ENCODE results near the gene MRPL49. TPM values are rescaled to one million over a fixed set of nuclear protein-coding genes. Genes with fewer than 3 reads are reported as not detected.
A peak's percentile ranks its signal among the peaks of the same experiment; 100 is the strongest.

Gene MRPL49
- 10 to 100 TPM; 58.6 to 62.2 (median 59.5) TPM for polyA plus RNA-seq (ENCODE audit: insufficient read length in 3 of 3)

DNA sequence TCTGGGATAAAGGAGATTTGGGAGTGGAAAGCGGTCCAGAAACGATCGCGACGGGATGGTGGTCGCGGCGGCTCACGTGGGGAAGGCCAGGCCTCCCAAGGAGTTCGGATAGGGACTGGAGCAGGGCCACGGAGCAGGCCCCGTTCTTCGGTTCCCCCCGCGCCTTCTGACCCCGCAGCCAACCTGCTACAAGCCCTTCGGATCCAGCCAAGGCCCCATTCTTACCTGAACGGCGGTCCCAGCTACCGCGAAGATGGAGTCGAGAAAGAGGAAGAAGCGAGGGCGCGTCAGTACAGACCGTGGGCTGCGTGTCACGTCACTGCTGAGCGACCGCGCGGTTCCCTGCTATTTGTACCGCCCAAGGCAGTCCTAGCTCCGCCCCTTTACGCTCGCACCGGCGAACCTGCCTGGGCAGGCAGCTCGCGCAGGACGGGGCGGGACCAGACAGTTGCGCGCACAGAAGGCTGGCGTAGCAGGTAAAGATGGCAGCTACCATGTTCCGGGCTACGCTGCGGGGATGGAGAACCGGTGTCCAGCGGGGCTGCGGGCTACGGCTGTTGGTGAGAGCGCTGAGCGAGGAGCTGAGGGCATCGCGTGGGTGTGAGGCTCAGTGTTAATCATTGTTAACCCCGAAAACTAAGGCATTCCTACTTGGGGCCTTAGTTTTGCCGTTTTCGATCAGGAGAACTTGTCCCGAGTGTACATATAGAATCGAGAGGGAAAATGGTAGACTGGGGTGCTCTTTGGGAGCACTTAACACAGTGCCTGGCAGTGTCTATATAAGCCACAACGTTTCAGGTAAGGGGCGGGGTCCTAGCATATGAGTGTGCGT, at the start of gene MRPL49, which contains the start of gene FAU:
Gene MRPL49 (plus strand): TSS at position 457 of the 832 bp plus-strand sequence. CDS start 26 bp downstream, at position 483.
Gene FAU (minus strand): TSS at position 270 of the 832 bp plus-strand sequence. CDS start 321 bp downstream, outside the sequence.
- DNase-seq (ENCODE audit: low read depth in 3 of 3, low spot score in 2 of 3): peak; percentile 92 to 98 (median 93)

DNA sequence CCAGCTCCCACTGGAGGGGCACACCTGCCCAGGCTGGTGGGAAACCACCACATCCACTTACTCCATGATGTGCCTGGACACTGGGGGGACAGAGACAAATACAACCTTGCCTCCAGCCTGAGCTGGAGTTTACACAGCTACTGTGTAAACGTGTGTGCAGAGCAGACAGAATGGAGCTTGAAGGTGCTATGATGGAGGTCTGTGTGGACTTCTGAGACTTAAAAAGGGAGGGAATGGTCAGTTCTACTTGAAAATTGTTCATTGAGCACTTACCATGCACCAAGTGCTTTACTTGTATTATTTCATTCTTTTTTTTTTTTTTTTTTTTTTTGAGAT, 49.5 kb upstream of the MRPL49 start:
- no peak for DNase-seq (ENCODE audit: low read depth in 3 of 3, low spot score in 2 of 3)

DNA sequence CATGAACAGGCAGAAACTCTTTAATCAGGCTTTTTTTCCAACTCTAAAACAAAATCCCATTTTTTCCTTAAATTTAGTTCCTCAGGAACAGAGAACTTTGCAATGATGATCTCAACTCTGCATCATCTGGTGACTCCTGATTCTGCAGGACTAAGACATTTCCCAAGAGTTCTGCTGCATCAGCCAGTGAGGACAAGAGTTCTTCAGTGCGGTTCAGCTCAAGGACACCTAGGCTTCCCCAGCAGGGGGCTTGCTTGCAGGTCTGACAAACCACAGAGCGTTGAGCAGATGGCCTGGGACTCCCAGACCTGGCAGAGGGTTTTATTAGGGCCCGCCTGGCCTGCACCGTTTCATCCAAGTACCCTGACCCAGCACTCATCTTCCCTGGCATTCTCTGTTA, 44.7 kb upstream of the MRPL49 start:
- no peak for DNase-seq (ENCODE audit: low read depth in 3 of 3, low spot score in 2 of 3)

DNA sequence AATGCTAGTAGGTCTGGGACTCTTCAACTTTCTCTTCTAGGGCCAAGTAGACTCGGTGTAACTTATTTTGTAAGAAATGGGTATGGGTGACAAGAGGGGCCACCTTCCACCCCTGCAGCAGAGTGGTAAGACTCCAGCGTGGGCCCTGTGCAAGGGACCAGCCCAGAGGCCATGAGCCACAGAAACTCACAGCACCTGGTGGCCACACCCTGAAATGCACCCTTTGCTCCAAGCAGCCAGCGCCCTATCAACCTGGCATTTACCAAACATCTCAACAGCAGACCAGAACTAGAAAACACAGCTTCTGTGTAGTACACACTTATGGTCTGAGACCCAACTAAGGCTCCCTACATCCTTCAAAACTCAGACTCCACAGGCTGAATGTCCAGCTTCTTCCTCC, 44.0 kb upstream of the MRPL49 start:
- no peak for DNase-seq (ENCODE audit: low read depth in 3 of 3, low spot score in 2 of 3)

DNA sequence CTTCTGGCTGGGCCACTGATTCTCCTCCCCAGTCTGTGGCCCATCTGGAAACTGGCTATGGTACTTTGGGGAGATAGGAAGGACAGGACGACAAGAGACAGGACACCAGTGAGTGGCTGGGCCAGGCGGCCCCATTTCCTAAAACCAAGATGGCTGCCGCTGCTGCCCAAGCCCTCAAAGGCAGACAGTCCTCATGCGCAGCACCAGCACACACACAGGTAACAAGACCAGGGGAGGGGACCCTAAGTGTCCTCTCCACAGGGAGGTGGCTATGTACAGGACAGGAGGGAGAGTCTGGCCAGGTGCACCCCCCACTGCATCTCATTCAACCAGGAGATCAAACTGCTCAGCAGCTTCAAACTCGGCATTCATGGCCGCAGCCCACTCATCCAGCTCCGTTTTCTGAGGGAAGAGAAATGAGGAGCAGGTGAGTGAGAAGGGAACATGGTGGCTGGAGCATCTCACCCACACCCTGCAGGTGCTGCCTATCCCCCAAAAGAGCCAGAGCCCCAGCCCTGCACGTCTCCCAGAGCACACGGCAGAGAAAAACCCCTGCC, 43.3 kb upstream of the MRPL49 start:
- DNase-seq (ENCODE audit: low read depth in 3 of 3, low spot score in 2 of 3): no peak

DNA sequence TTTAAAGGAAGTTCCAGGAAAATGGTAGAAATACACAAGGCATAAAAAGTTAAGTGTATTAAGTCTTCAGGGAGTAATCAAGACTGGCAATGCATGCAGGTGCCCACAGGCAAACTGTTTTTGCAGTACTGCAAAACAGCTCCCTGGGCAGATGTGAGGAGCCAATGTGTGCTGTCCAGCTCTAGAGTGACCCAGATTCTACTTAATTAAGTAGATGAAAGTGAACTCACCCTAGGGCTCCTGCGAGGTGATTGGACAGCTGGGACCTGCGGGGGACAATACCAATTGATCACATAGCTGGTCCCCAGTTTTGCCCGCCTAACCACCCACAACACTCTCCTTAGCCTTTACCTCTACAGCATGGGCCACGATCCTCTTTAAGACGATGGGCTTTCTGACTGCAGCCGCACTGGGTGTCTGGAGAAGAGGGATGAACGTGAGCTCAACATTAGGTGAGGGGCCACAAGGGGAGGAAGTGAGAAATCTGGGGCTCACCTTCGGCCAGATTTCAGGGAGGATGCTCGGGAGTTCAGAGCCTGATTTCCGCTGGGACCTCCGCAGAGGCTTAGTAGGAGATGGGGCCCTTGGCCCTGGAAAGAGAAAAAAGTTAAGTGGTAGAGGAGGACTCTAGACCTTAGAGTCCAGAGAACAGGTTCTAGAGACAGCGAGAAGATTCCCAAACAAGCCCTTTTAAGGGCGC, 38.8 kb upstream of the MRPL49 start:
- no peak for DNase-seq (ENCODE audit: low read depth in 3 of 3, low spot score in 2 of 3)

DNA sequence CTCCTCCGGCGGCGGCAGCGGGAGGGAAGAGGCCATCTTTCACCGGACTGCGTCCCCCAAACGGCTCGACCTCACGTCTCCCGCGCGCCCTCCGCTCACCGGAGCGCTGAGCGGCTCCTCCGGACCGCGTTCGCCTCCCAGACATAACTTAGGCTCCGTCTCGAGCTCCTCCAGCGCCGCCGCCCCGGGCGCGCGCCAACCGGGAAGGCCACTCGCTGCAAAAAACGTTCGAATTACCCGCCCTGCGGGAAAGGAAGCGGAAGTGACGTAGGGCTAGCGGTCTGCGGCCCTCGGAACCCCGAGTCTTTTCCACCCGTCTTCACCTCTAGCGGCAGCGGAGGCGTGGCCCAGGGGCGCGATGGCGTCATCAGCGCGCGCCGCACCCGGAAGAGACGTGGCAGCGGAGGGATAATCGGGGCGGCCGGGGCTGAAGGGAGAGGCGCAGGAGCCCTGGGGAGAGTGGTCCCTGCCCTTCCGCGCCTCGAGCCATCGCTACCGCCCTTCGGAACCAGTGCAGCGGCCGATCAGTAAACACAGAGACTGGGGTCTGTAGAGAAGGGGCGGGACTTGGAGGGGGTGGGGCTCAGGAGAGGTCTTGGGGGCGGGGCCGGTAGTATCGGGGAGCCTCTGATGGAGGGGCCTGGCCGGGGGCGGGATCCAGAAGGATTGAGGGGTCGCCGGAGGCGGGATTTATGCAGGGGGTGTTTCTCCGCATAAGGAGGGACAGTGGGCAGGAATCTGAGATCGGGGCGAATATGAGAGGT, 38.1 kb upstream of the MRPL49 start, which contains the start of the genes CDCA5 and ZFPL1:
Gene CDCA5 (minus strand): TSS at position 207 of the 764 bp plus-strand sequence. CDS start 62 bp downstream, at position 145.
Gene ZFPL1 (plus strand): TSS at position 389 of the 764 bp plus-strand sequence. CDS start 477 bp downstream, outside the sequence.
- DNase-seq (ENCODE audit: low read depth in 3 of 3, low spot score in 2 of 3): peak; percentile 80 to 89 (median 87)

DNA sequence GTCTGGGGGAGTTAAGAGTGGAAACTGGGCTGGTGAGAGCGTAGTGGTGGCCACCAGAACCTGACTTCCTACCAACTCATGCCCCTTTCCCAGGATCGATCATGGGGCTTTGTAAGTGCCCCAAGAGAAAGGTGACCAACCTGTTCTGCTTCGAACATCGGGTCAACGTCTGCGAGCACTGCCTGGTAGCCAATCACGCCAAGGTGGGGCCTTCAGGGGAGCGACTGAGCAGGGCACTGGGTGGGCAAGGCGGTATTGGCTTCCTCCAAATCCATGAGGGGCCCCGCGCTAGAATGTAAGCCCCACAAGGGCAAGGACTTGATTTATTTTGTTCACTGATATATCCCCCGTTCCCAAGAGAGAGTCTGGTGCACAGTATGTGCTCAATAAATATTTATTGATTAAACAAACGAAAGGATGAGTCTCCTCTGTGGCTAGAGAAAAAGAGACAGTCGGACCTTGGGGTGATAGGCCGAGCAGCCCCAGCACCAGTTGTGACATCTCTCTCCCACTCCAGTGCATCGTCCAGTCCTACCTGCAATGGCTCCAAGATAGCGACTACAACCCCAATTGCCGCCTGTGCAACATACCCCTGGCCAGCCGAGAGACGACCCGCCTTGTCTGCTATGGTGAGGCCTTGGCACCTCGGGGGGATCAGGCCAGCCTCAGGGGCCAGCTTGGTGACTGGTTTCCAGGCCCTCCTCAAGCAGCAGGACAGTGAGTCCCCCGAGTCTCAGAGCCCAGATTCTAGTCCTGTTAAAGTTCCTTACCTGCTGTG, 37.3 kb upstream of the MRPL49 start:
- no peak for DNase-seq (ENCODE audit: low read depth in 3 of 3, low spot score in 2 of 3)

DNA sequence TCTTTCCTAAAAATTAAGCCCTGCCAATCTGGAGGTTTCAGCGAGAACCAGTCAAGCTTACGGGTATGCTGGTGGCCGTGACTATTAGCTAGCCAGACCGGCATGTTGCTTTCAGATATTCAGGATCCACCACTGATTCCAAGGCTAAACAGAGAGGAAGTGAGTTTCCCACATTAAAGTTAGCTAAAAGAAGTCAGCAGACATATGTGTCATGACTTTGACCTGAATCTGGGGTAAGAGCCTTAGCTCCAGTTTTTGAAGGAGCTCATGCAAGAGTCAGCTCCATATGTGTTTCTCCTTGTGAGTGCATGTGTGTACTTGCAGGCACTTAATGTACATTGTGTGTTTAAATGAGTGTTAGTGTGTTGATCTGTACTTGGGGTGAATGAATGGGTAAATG, 36.7 kb upstream of the MRPL49 start:
- DNase-seq (ENCODE audit: low read depth in 3 of 3, low spot score in 2 of 3): no peak

DNA sequence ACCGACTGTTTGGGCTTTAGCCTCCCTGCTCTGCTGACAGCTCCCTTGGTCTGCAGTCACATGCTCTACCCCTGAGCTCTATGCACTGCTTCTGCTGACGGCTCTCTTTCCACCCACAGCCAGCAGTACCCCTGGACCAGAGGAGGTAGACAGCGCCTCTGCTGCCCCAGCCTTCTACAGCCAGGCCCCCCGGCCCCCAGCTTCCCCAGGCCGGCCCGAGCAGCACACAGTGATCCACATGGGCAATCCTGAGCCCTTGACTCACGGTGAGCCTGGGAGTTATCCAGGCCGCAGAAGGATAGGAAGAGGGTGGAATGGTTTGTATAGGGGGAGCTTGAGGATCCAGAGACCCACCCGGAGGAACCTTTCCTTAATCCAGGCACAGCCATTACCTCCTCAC, 35.3 kb upstream of the MRPL49 start:
- DNase-seq (ENCODE audit: low read depth in 3 of 3, low spot score in 2 of 3): no peak

DNA sequence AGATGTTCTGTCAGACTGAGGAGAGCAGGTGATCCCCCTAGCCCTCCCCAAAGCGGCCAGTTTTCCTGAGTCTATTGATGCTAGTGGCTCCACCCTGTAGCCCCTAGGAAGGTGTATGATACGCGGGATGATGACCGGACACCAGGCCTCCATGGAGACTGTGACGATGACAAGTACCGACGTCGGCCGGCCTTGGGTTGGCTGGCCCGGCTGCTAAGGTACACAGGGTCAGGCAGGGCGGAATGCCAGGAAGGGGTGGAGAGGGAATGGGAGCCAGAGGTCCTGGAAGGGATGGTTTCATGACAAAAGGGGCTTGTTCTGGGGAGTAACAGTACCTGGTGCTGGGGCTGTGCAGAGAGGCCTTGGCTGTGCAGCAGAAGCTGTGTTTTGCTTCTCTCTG, 34.9 kb upstream of the MRPL49 start:
- no peak for DNase-seq (ENCODE audit: low read depth in 3 of 3, low spot score in 2 of 3)

DNA sequence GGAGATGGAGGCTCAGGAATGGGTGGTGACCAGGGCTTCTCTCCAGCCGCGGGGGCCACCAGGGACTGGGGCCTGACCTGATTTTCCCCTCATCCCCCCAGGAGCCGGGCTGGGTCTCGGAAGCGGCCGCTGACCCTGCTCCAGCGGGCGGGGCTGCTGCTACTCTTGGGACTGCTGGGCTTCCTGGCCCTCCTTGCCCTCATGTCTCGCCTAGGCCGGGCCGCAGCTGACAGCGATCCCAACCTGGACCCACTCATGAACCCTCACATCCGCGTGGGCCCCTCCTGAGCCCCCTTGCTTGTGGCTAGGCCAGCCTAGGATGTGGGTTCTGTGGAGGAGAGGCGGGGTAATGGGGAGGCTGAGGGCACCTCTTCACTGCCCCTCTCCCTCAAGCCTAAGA, 34.3 kb upstream of the MRPL49 start:
- DNase-seq (ENCODE audit: low read depth in 3 of 3, low spot score in 2 of 3): no peak

DNA sequence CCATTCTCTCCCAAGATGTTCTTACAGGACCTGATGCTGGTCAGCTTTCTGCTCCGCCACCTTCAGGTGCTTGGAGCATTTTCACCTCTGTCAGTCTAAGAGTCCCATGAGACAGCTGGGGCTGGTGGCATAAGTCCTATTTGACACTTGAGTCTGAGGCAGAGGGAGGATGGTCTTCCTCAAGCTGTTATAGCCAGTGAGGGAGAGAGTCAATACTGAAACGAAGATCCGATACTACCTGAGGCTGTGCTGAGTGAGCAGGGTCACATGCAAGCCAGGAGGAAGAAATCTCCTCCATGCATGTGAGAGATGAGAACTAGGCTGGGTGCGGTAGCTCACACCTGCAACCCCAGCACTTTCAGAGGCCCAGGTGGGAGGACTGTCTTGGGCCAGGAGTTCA, 32.5 kb upstream of the MRPL49 start:
- DNase-seq (ENCODE audit: low read depth in 3 of 3, low spot score in 2 of 3): no peak

DNA sequence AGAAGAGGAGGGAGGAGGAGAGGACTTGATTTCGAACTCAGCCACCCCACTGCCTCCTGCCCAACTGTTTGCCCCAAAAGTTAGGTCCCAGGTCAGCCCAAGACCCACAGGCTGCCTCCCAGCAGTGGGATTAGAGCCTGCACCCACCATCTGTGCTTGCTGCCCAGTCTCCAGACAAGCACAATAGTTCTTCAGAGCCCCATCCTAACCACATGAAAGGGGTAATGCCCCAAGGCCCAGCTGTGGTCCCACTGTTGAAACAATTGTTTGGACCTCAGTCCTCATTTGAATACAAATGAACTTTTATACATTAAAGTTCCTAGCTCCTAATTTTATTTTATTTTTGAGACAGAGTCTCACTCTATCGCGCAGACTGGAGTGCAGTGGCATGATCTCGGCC, 31.5 kb upstream of the MRPL49 start:
- no peak for DNase-seq (ENCODE audit: low read depth in 3 of 3, low spot score in 2 of 3)

DNA sequence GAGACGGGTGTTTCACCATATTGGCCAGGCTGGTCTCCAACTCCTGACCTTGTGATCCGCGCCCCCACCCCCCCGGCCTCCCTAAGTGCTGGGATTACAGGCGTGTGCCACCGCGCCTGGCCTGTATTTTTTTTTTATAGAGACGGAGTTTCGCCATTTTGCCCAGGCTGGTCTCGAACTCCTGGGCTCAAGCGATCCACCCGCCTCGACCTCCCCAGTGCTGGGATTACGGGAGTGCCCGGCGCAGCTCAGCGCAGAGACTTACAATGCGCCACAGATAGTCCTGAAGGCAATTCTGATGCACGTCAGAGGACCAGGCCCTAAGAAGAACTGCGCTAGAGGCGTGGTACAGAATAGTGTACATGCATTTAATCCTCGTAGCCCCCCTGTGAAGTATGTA, 26.7 kb upstream of the MRPL49 start:
- no peak for DNase-seq (ENCODE audit: low read depth in 3 of 3, low spot score in 2 of 3)

DNA sequence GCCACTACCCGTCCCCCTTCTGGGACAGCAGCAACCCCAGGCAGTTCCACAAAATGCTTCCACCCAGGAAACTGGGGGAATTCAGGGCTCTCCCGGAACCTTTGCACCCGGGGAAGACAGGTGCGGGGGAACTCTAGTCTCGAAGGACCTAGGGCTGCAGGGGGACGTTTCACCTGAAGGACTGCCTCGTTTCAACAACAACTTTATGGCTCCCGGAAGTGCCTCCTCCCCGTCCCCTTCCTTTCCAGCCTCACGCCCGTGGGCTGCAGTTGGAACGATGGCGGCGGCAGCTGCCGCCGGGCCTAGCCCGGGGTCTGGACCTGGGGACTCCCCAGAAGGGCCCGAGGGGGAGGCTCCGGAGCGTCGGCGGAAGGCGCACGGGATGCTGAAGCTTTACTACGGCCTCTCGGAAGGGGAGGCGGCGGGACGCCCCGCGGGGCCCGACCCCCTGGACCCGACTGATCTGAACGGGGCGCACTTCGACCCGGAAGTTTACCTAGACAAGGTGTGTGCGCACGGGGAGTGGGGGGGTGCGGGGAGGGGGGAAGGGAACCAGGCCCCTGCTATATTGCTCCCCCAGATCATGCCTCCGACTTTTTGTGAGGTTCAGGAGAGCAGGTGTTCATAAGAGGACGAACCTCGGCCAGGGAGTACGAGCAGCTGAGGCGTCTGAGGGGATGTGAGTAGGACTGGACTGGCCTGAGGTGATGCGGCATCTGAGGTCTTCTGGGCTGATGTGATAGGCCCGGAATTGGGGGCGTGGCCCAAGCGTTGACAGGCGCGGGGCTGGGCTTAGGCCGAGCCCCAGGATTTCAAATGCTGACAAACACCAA, 25.9 kb upstream of the MRPL49 start, which contains the start of gene VPS51:
Gene VPS51 (plus strand): TSS at position 241 of the 833 bp plus-strand sequence. CDS start 37 bp downstream, at position 278.
- peak; percentile 84 for DNase-seq (ENCODE audit: low read depth in 3 of 3, low spot score in 2 of 3)

DNA sequence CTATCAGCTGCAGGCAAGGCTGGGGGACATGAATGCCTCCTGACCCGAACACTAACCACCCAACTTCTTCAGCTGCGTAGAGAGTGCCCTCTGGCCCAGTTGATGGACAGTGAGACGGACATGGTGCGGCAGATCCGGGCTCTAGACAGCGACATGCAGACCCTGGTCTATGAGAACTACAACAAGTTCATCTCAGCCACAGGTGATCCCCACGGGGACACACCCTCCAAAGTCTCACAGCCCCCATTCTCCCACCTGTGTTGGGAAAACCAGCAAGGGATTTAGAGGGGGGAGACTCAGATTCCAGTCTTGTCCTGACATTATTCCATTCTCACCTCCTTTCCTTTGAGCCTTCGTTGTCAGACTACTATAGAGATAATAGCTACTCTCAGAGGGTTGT, 25.2 kb upstream of the MRPL49 start:
- DNase-seq (ENCODE audit: low read depth in 3 of 3, low spot score in 2 of 3): no peak

DNA sequence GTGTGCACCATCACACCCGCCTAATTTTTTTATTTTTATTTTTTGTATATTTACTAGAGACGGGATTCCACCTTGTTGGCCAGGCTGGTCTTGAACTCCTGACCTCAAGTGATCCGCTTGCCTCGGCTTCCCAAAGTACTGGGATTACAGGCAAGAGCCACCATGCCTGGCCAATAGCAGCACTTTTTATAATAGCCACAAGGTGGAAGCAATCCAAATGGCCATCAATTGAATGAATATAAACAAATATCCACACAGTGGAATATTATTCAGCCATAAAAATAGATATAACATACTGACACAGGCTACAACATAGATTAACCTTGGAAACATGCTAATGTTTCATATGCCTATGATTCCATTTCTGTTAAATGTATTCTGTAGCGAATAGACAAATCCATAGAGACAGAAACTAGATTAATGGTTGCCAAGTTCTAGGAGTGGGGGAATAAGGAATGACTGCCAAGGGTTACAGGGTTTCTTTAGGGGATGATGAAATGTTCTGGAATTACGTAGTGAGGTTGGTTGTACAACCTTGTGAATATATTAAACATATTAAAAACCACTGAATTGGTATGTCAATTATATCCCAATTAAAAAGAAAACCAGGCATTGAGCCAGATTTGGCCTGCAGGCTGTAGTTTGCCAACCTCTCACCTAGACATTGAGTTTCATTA, 21.3 kb upstream of the MRPL49 start:
- DNase-seq (ENCODE audit: low read depth in 3 of 3, low spot score in 2 of 3): no peak
